Activated CD8-positive, alpha-beta memory T cell treated with anti-CD3 and anti-CD28 coated beads, Interleukin-2, amount 10 ng/mL, durations not matched to agents 7 days and 5 days (primary cell): Measurements from ENCODE around the gene C1orf167. TPM values are rescaled to one million over a fixed set of nuclear protein-coding genes. Genes with fewer than 3 reads are reported as not detected.

ENCODE experiments used
- ATAC-seq: fragments of 150-1000 bp; cut with Tn5 transposase; one replicate; pipeline ENCODE4 v1.10.0; 2021; ENCODE audit warnings: moderate library complexity
- CTCF ChIA-PET: fragments of 350-600 bp; sonication (Branson Sonifier 250); formaldehyde crosslinking; loops from one replicate; lab custom pipeline; 2021; ENCODE audit warnings: antibody characterized with exemption; lab: Charles Lee
- DNase-seq: peaks from one replicate; pipeline ENCODE4 v3.0.0-alpha.2; 2020
- H3K27ac Mint-ChIP-seq: one replicate; pipeline ENCODE4 v1.8.0; 2021; ENCODE audit warnings: mild to moderate bottlenecking, mixed read lengths
- H3K27me3 Mint-ChIP-seq: one replicate; pipeline ENCODE4 v1.8.0; 2021; ENCODE audit warnings: mixed read lengths
- H3K36me3 Mint-ChIP-seq: one replicate; pipeline ENCODE4 v1.8.0; 2021; ENCODE audit warnings: mild to moderate bottlenecking, mixed read lengths
- H3K4me1 Mint-ChIP-seq: one replicate; pipeline ENCODE4 v1.8.0; 2021; ENCODE audit warnings: mixed read lengths
- H3K4me3 Mint-ChIP-seq: one replicate; pipeline ENCODE4 v1.8.0; 2021; ENCODE audit warnings: mild to moderate bottlenecking, moderate library complexity, mixed read lengths
- H3K9me3 Mint-ChIP-seq: one replicate; pipeline ENCODE4 v1.8.0; 2022; ENCODE audit warnings: low read depth, mixed read lengths
- total RNA-seq, 2 experiments: library from RNA; stranded (reverse); gene quantifications; one replicate each; pipeline ENCODE4 v1.2.3, GENCODE V29; 2021

Gene C1orf167
- total RNA-seq = not detected

- DNase-seq = no peak
- Mint-ChIP-seq H3K27me3 (peaks cover 36% of the 10 kb centered on the region), H3K4me1 (peaks cover 9% of the 10 kb centered on the region), H3K9me3 (no peaks in the 10 kb centered on the region), H3K27ac (no peak within 1 kb of the TSS), H3K4me3 (no peak within 1 kb of the TSS), H3K36me3 (no peaks in the 10 kb centered on the region)
- CTCF ChIA-PET = no interaction called here
- ATAC-seq = peak; percentile 81
Measured at GRCh38 chr1:11761988-11762406, at the start of gene C1orf167. Gene C1orf167 (plus strand): TSS chr1:11762193. CDS start chr1:11764401, 2,208 bp downstream.

- Mint-ChIP-seq H3K9me3 (no peaks in the 10 kb centered on the region), H3K36me3 (no peaks in the 10 kb centered on the region), H3K27me3 (peaks cover 14% of the 10 kb centered on the region), H3K4me3 (no peak overlapping the region), H3K27ac (no peak overlapping the region), H3K4me1 (no peaks in the 10 kb centered on the region)
- ATAC-seq (no peak), DNase-seq (no peak)
- CTCF ChIA-PET = no interaction called here
Measured at GRCh38 chr1:11712285-11712684, 49.7 kb upstream of the C1orf167 start.

- CTCF ChIA-PET = no interaction called here
- Mint-ChIP-seq H3K36me3 (no peaks in the 10 kb centered on the region), H3K9me3 (no peaks in the 10 kb centered on the region), H3K27ac (no peak overlapping the region), H3K4me1 (no peaks in the 10 kb centered on the region), H3K4me3 (no peak overlapping the region), H3K27me3 (peaks cover 14% of the 10 kb centered on the region)
- DNase-seq (no peak), ATAC-seq (no peak)
Measured at GRCh38 chr1:11713095-11713494, 48.9 kb upstream of the C1orf167 start.

GRCh38 chr1:11714831-11715575, 47.0 kb upstream of the C1orf167 start:
- Mint-ChIP-seq H3K9me3 (no peaks in the 10 kb centered on the region), H3K4me1 (peaks cover 13% of the 10 kb centered on the region), H3K4me3 (no peak overlapping the region), H3K36me3 (no peaks in the 10 kb centered on the region), H3K27me3 (peaks cover 4% of the 10 kb centered on the region), H3K27ac (no peak overlapping the region)
- CTCF ChIA-PET = interaction anchor here (1.1 to 2.1 kb wide), 3 partner anchors 50 to 73 kb away, joined by 3 to 6 read pairs (median 6); no protein-coding TSS in a partner anchor
- ATAC-seq = no peak
- no peak for DNase-seq

- DNase-seq = peak; percentile 89
- CTCF ChIA-PET = interaction anchor here (1.0 to 9.6 kb wide), 24 partner anchors 9 to 682 kb away, joined by 3 to 214 read pairs (median 12); partner anchors contain the start of genes AGTRAP, ANGPTL7, DISP3 and DRAXIN
- Mint-ChIP-seq H3K9me3 (no peaks in the 10 kb centered on the region), H3K27me3 (peaks cover 3% of the 10 kb centered on the region), H3K36me3 (no peaks in the 10 kb centered on the region), H3K27ac (peak overlapping the region; percentile 96), H3K4me3 (peak overlapping the region; percentile 72), H3K4me1 (peaks cover 16% of the 10 kb centered on the region)
- peak; percentile 92 for ATAC-seq
Measured at GRCh38 chr1:11719313-11720032, 42.5 kb upstream of the C1orf167 start.

GRCh38 chr1:11720033-11720376, 42.0 kb upstream of the C1orf167 start:
- CTCF ChIA-PET = interaction anchor here (1.2 to 9.6 kb wide), 22 partner anchors 9 to 682 kb away, joined by 3 to 214 read pairs (median 12); partner anchors contain the start of genes AGTRAP, DISP3, DRAXIN and FBXO2
- Mint-ChIP-seq H3K9me3 (no peaks in the 10 kb centered on the region), H3K4me1 (peaks cover 19% of the 10 kb centered on the region), H3K36me3 (no peaks in the 10 kb centered on the region), H3K4me3 (peak overlapping the region; percentile 72), H3K27ac (peak overlapping the region; percentile 96), H3K27me3 (peaks cover 3% of the 10 kb centered on the region)
- ATAC-seq = no peak
- DNase-seq = no peak

- Mint-ChIP-seq H3K4me3 (no peak overlapping the region), H3K4me1 (peaks cover 22% of the 10 kb centered on the region), H3K36me3 (no peaks in the 10 kb centered on the region), H3K27me3 (peaks cover 3% of the 10 kb centered on the region), H3K27ac (no peak overlapping the region), H3K9me3 (no peaks in the 10 kb centered on the region)
- CTCF ChIA-PET = interaction anchor here (0.7 to 9.6 kb wide), 15 partner anchors 8 to 547 kb away, joined by 3 to 214 read pairs (median 14); partner anchors contain the start of genes AGTRAP, FBXO6 and MAD2L2
- DNase-seq (no peak), ATAC-seq (no peak)
Measured at GRCh38 chr1:11720525-11720924, 41.5 kb upstream of the C1orf167 start.

GRCh38 chr1:11721311-11721710, 40.7 kb upstream of the C1orf167 start:
- CTCF ChIA-PET = interaction anchor here (3.3 to 9.6 kb wide), 3 partner anchors 39 to 72 kb away, joined by 24 to 214 read pairs (median 109); partner anchors contain the start of genes FBXO6 and MAD2L2
- no peak for DNase-seq
- Mint-ChIP-seq H3K9me3 (no peaks in the 10 kb centered on the region), H3K36me3 (no peaks in the 10 kb centered on the region), H3K27me3 (peaks cover 3% of the 10 kb centered on the region), H3K27ac (no peak overlapping the region), H3K4me1 (peaks cover 25% of the 10 kb centered on the region), H3K4me3 (no peak overlapping the region)
- ATAC-seq = no peak

- H3K27ac Mint-ChIP-seq = no peak overlapping the region
- no peak for ATAC-seq
- CTCF ChIA-PET = interaction anchor here (0.8 to 9.6 kb wide), 4 partner anchors 18 to 73 kb away, joined by 3 to 214 read pairs (median 56); partner anchors contain the start of gene FBXO6
- no peaks in the 10 kb centered on the region for H3K9me3 Mint-ChIP-seq
- peaks cover 3% of the 10 kb centered on the region for H3K27me3 Mint-ChIP-seq
- peaks cover 25% of the 10 kb centered on the region for H3K4me1 Mint-ChIP-seq
- H3K36me3 Mint-ChIP-seq = no peaks in the 10 kb centered on the region
- no peak for DNase-seq
- H3K4me3 Mint-ChIP-seq = no peak overlapping the region
Measured at GRCh38 chr1:11722538-11722937, 39.5 kb upstream of the C1orf167 start.

GRCh38 chr1:11725616-11726015, 36.4 kb upstream of the C1orf167 start:
- ATAC-seq (no peak), DNase-seq (no peak)
- Mint-ChIP-seq H3K27me3 (peaks cover 3% of the 10 kb centered on the region), H3K9me3 (no peaks in the 10 kb centered on the region), H3K27ac (no peak overlapping the region), H3K36me3 (no peaks in the 10 kb centered on the region), H3K4me1 (peaks cover 31% of the 10 kb centered on the region), H3K4me3 (no peak overlapping the region)
- CTCF ChIA-PET = interaction anchor here (1.2 to 9.6 kb wide), 4 partner anchors 11 to 83 kb away, joined by 3 to 214 read pairs (median 12); partner anchors contain the start of genes AGTRAP and FBXO6

GRCh38 chr1:11727119-11727518, 34.9 kb upstream of the C1orf167 start:
- Mint-ChIP-seq H3K27ac (no peak overlapping the region), H3K4me3 (no peak overlapping the region), H3K9me3 (no peaks in the 10 kb centered on the region), H3K27me3 (peaks cover 3% of the 10 kb centered on the region), H3K36me3 (no peaks in the 10 kb centered on the region), H3K4me1 (peaks cover 44% of the 10 kb centered on the region)
- CTCF ChIA-PET = interaction anchor here (1.1 to 9.6 kb wide), 3 partner anchors 9 to 78 kb away, joined by 3 to 214 read pairs (median 17); partner anchors contain the start of gene AGTRAP
- DNase-seq (no peak), ATAC-seq (no peak)

- DNase-seq (no peak), ATAC-seq (no peak)
- H3K9me3 Mint-ChIP-seq = no peaks in the 10 kb centered on the region
- peaks cover 47% of the 10 kb centered on the region for H3K4me1 Mint-ChIP-seq
- H3K4me3 Mint-ChIP-seq = no peak overlapping the region
- no peaks in the 10 kb centered on the region for H3K36me3 Mint-ChIP-seq
- CTCF ChIA-PET = interaction anchor here (1.4 to 2.0 kb wide), 2 partner anchors 9 to 78 kb away, joined by 5 to 13 read pairs; no protein-coding TSS in a partner anchor
- H3K27me3 Mint-ChIP-seq = no peaks in the 10 kb centered on the region
- H3K27ac Mint-ChIP-seq = no peak overlapping the region
Measured at GRCh38 chr1:11728126-11728806, 33.7 kb upstream of the C1orf167 start.

GRCh38 chr1:11729155-11729497, 32.9 kb upstream of the C1orf167 start:
- Mint-ChIP-seq H3K4me1 (peaks cover 47% of the 10 kb centered on the region), H3K27me3 (no peaks in the 10 kb centered on the region), H3K27ac (no peak overlapping the region), H3K4me3 (no peak overlapping the region), H3K36me3 (no peaks in the 10 kb centered on the region), H3K9me3 (no peaks in the 10 kb centered on the region)
- CTCF ChIA-PET = interaction anchor here (1.3 to 2.0 kb wide), 3 partner anchors 9 to 79 kb away, joined by 3 to 13 read pairs (median 5); no protein-coding TSS in a partner anchor
- DNase-seq (no peak), ATAC-seq (no peak)
